ENCODE data around the gene BPTF.
"Not testable (repeated sequence)": the region's sequence is repeated elsewhere in the genome, so short reads cannot be mapped to it uniquely, and the experiment has no call there.

Gene BPTF

DNA sequence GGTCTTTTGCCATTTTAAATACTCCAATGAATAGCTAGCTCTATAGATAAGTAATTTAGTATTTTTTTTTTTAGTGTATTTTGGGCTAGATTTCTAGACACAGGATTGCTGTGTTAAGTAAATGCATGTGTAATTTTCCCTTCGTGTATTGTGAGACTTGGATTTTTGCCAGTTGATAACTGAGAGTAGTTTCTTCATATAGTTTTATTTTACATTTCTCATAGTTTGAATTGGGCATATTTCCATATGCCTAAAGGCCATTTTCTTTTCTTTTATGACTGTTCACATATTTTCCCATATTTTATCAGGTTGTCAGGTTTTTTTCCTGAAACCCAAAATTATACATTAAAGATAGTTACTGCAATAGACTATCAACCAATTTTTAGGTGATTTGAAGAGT, 59.4 kb downstream of the BPTF start:
- no peak overlapping the region for H3K27ac ChIP-seq (ENCODE audit: poor library complexity, severe bottlenecking)
- ATAC-seq (ENCODE audit: low read depth) (no peak), DNase-seq (ENCODE audit: low spot score) (no peak)
- no peaks in the 10 kb centered on the region for H3K9me3 ChIP-seq (ENCODE audit: severe bottlenecking)
- H3K36me3 ChIP-seq (ENCODE audit: low read depth): peaks cover 54% of the 10 kb centered on the region
- H3K27me3 ChIP-seq (ENCODE audit: insufficient read depth, poor library complexity, severe bottlenecking): no peaks in the 10 kb centered on the region
- TF ChIP-seq, protein P1, sequence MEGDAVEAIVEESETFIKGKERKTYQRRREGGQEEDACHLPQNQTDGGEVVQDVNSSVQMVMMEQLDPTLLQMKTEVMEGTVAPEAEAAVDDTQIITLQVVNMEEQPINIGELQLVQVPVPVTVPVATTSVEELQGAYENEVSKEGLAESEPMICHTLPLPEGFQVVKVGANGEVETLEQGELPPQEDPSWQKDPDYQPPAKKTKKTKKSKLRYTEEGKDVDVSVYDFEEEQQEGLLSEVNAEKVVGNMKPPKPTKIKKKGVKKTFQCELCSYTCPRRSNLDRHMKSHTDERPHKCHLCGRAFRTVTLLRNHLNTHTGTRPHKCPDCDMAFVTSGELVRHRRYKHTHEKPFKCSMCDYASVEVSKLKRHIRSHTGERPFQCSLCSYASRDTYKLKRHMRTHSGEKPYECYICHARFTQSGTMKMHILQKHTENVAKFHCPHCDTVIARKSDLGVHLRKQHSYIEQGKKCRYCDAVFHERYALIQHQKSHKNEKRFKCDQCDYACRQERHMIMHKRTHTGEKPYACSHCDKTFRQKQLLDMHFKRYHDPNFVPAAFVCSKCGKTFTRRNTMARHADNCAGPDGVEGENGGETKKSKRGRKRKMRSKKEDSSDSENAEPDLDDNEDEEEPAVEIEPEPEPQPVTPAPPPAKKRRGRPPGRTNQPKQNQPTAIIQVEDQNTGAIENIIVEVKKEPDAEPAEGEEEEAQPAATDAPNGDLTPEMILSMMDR (IDR thresholded peaks at IDR 0.05; ENCODE audit: poor library complexity, severe bottlenecking): no peak
- no peaks in the 10 kb centered on the region for H3K4me1 ChIP-seq (ENCODE audit: insufficient read depth, poor library complexity, severe bottlenecking)
- no peak overlapping the region for H3K4me3 ChIP-seq (ENCODE audit: severe bottlenecking)

DNA sequence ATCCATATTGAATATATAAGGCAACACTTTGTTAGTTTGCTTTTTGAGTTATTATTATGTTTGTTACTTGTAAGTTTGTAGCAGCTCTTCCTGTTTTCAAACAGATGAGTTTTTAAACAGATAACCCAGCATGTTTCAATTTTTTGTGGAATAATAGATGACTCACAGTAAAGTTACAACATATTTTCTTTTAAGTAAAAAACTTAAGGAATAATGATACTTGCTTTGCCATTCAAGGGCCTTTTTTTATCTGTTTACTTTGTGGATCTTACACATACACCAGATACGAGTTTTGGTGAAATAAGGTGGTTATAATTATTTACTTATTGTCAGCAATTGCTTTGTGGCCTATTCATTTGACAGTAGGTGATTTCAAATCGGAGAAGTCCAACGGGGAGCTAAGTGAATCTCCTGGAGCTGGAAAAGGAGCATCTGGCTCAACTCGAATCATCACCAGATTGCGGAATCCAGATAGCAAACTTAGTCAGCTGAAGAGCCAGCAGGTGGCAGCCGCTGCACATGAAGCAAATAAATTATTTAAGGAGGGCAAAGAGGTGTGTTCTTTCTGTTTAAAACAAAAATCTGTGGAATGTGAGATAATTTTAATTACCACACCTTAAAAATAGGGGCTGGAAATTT, 66.3 kb downstream of the BPTF start:
- Histone ChIP-seq H3K4me1 (ENCODE audit: insufficient read depth, poor library complexity, severe bottlenecking) (peaks cover 6% of the 10 kb centered on the region), H3K9me3 (ENCODE audit: severe bottlenecking) (no peaks in the 10 kb centered on the region), H3K4me3 (ENCODE audit: severe bottlenecking) (no peak overlapping the region), H3K36me3 (ENCODE audit: low read depth) (peaks cover 64% of the 10 kb centered on the region), H3K27me3 (ENCODE audit: insufficient read depth, poor library complexity, severe bottlenecking) (no peaks in the 10 kb centered on the region), H3K27ac (ENCODE audit: poor library complexity, severe bottlenecking) (peak overlapping the region; percentile 23)
- DNase-seq (ENCODE audit: low spot score): no peak
- ATAC-seq (ENCODE audit: low read depth): peak; percentile 68
- TF ChIP-seq, protein P1 (IDR thresholded peaks at IDR 0.05; ENCODE audit: poor library complexity, severe bottlenecking): peak; percentile 80

DNA sequence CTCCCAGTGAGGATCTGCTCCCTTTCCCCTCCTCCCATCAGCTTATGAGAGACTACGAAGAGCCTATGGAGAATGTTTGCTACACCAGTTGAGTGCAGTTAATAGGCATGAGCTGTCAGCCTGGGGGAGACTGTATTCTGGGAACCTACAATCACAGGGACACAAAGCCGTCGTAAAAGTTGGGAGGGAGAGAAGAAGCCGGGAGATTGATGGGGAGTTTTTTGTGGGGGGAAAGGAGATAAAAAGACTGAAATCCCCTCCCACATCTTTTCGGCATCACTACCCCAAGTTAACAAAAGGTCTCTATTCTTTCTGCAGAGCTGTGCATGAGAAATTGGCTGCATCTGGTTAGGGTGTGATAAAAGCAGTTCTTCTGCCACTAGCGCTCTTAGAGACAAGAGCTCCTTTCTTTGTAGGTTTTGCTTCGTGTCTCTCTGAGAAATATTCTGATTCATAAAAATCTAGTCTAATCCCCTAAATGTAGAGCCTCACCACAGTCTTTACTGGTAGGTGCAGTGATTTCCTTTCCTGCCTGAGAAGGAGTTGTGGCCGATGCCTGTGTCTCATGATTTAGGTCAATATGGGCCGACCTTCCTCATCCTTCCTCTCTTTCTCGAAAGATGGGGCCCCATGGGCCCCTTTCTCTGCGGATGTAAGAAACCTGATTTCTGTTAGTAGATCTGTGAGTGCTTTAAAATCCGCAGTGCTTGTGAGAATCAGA, 77.4 kb downstream of the BPTF start:
- TF ChIP-seq, protein P1 (IDR thresholded peaks at IDR 0.05; ENCODE audit: poor library complexity, severe bottlenecking): no peak
- Histone ChIP-seq H3K4me1 (ENCODE audit: insufficient read depth, poor library complexity, severe bottlenecking) (no peaks in the 10 kb centered on the region), H3K36me3 (ENCODE audit: low read depth) (peaks cover 82% of the 10 kb centered on the region), H3K27me3 (ENCODE audit: insufficient read depth, poor library complexity, severe bottlenecking) (no peaks in the 10 kb centered on the region), H3K9me3 (ENCODE audit: severe bottlenecking) (no peaks in the 10 kb centered on the region), H3K27ac (ENCODE audit: poor library complexity, severe bottlenecking) (no peak overlapping the region), H3K4me3 (ENCODE audit: severe bottlenecking) (no peak overlapping the region)
- ATAC-seq (ENCODE audit: low read depth) (no peak), DNase-seq (ENCODE audit: low spot score) (no peak)

DNA sequence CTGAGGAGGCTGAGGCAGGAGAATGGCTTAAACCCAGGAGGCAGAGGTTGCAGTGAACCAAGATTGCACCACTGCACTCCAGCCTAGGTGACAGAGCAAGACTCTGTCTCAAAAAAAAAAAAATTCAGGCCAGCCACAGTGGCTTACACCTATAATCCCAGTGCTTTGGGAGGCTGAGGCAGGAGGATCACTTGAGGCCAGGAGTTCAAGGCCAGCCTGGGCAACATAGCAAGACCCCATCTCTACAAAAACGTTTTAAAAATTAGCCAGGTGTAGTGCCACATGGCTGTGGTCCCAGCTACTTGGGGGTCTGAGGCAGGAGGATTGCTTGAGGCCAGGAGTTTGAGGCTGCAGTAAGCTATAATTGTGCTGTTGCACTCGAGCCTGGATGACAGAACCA, 80.0 kb downstream of the BPTF start:
- H3K27ac ChIP-seq (ENCODE audit: poor library complexity, severe bottlenecking); H3K27me3 ChIP-seq (ENCODE audit: insufficient read depth, poor library complexity, severe bottlenecking); DNase-seq (ENCODE audit: low spot score); H3K4me1 ChIP-seq (ENCODE audit: insufficient read depth, poor library complexity, severe bottlenecking); ATAC-seq (ENCODE audit: low read depth); H3K4me3 ChIP-seq (ENCODE audit: severe bottlenecking); H3K9me3 ChIP-seq (ENCODE audit: severe bottlenecking): not testable (repeated sequence)
- H3K36me3 ChIP-seq (ENCODE audit: low read depth): peaks cover 72% of the 10 kb centered on the region

DNA sequence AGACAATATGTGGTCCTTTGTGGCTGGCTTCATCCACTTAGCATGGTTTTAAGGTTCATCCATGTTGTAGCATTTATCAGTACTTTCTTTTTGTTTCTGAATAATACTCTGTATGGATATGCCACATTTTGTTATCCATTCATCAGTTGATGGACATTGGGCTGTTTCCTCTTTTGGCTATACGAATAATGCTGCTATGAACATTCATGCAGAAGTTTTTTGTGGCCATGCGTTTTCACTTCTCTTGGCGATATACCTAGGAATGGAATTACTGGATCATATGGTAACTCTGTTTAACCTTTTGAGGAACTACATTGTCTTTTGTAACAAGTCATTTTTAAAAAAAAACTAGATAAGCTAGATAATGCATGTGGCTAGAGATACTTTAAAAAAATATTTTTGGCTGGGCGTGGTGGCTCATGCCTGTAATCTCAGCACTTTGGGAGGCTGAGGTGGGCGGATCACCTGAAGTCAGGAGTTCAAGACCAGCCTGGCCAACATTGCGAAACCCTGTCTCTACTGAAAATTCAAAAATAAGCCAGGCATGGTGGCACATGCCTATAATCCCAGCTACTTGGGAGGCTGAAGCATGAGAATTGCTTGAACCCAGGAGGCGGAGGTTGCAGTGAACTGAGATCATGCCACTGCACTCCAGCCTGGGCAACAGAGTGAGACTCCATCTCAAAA, 85.0 kb downstream of the BPTF start:
- H3K27ac ChIP-seq (ENCODE audit: poor library complexity, severe bottlenecking); DNase-seq (ENCODE audit: low spot score); ATAC-seq (ENCODE audit: low read depth); H3K4me1 ChIP-seq (ENCODE audit: insufficient read depth, poor library complexity, severe bottlenecking); H3K27me3 ChIP-seq (ENCODE audit: insufficient read depth, poor library complexity, severe bottlenecking); H3K4me3 ChIP-seq (ENCODE audit: severe bottlenecking); H3K9me3 ChIP-seq (ENCODE audit: severe bottlenecking): not testable (repeated sequence)
- H3K36me3 ChIP-seq (ENCODE audit: low read depth): peaks cover 82% of the 10 kb centered on the region

Measured in RWPE2 (cell line).